Nucleus accumbens (tissue), 56 donors: ENCODE results near the gene ECHS1.
"Not testable (repeated sequence)": the region's sequence is repeated elsewhere in the genome, so short reads cannot be mapped to it uniquely, and the experiment has no call there.

Source experiments
- DNase-seq, 56 donors: peaks; one replicate each; lab custom pipeline; 2025; lab: John Stamatoyannopoulos, UW

Gene ECHS1

GRCh38 chr10:133328358-133329343 is 44.5 kb downstream of the ECHS1 start:
- no peak for DNase-seq

- no peak for DNase-seq
Measured at GRCh38 chr10:133327651-133328357, 45.4 kb downstream of the ECHS1 start.

GRCh38 chr10:133326745-133327650 is 46.2 kb downstream of the ECHS1 start:
- no peak for DNase-seq

GRCh38 chr10:133326223-133326551 is 47.0 kb downstream of the ECHS1 start:
- no peak for DNase-seq

GRCh38 chr10:133325440-133326222 is 47.5 kb downstream of the ECHS1 start:
- no peak for DNase-seq

- no peak for DNase-seq
Measured at GRCh38 chr10:133324857-133325260, 48.3 kb downstream of the ECHS1 start.

- DNase-seq, result peak in 30 of 56 donors; percentile 20 to 82 (median 52)
Measured at GRCh38 chr10:133324198-133324792, 48.9 kb downstream of the ECHS1 start.

GRCh38 chr10:133322064-133322709 is 51.0 kb downstream of the ECHS1 start:
- DNase-seq, result not testable (repeated sequence)

- not testable (repeated sequence) for DNase-seq
Measured at GRCh38 chr10:133320852-133321422, 52.2 kb downstream of the ECHS1 start.

GRCh38 chr10:133318494-133319127 is 54.5 kb downstream of the ECHS1 start:
- peak in 30 of 56 donors; percentile 2 to 72 (median 28) for DNase-seq

- no peak for DNase-seq
Measured at GRCh38 chr10:133316732-133317131, 56.4 kb downstream of the ECHS1 start.

- no peak for DNase-seq
Measured at GRCh38 chr10:133316266-133316665, 56.9 kb downstream of the ECHS1 start.

GRCh38 chr10:133315847-133316246 is 57.3 kb downstream of the ECHS1 start:
- DNase-seq, result no peak

- no peak for DNase-seq
Measured at GRCh38 chr10:133314911-133315310, 58.2 kb downstream of the ECHS1 start.

- no peak for DNase-seq
Measured at GRCh38 chr10:133313192-133313591, 60.0 kb downstream of the ECHS1 start.

GRCh38 chr10:133312769-133313145 is 60.4 kb downstream of the ECHS1 start:
- no peak for DNase-seq
